Measurements from ENCODE around the gene PRDM7. TPM values are rescaled to one million over a fixed set of nuclear protein-coding genes. Genes with fewer than 3 reads are reported as not detected.
"Not testable (repeated sequence)": the region's sequence is repeated elsewhere in the genome, so short reads cannot be mapped to it uniquely, and the experiment has no call there.

Gene PRDM7
- not detected for total RNA-seq
- long read RNA-seq, donor 1 = 0 reads
- long read RNA-seq, donor 2 = 0 reads

DNA sequence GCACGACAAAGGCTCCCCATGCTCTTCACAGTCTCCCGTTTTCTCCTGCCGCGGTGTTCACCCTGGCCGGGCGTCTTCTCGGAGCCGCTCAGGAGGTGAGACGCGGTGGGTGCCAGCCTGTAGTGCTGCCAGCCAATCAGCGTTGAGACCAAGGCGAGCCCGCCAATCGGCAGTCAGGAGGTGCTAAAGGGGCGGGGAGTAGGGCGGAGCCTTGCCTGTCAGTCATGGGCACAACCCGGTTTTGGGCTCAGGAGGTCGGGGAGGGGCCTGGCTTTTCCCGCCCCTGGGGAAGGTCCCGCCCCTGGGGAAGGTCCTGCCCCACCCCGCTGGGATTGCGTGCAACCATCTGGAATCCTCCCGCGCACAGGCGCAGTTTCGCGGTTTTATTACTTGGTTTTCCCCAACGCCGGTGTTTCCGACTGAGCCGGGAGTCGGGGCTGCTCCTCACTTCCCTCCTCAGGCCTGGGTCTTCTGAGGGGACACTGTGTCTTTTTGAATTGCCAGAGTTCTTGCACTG is at the start of gene PRDM7:
TSS of gene PRDM7 (minus strand) at position 92 of the 517 bp plus-strand sequence. CDS start 1,421 bp downstream, outside the sequence.
- peaks cover 12% of the 10 kb centered on the region for H3K4me1 ChIP-seq (ENCODE audit: low read depth)
- ATAC-seq (peak; percentile 95), DNase-seq (peak; percentile 96 to 99 (median 97))
- TF ChIP-seq, protein P1, sequence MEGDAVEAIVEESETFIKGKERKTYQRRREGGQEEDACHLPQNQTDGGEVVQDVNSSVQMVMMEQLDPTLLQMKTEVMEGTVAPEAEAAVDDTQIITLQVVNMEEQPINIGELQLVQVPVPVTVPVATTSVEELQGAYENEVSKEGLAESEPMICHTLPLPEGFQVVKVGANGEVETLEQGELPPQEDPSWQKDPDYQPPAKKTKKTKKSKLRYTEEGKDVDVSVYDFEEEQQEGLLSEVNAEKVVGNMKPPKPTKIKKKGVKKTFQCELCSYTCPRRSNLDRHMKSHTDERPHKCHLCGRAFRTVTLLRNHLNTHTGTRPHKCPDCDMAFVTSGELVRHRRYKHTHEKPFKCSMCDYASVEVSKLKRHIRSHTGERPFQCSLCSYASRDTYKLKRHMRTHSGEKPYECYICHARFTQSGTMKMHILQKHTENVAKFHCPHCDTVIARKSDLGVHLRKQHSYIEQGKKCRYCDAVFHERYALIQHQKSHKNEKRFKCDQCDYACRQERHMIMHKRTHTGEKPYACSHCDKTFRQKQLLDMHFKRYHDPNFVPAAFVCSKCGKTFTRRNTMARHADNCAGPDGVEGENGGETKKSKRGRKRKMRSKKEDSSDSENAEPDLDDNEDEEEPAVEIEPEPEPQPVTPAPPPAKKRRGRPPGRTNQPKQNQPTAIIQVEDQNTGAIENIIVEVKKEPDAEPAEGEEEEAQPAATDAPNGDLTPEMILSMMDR (IDR thresholded peaks at IDR 0.05) = no peak
- H3K9me3 ChIP-seq = no peaks in the 10 kb centered on the region
- H3K36me3 ChIP-seq (ENCODE audit: low read depth) = no peaks in the 10 kb centered on the region
- peak within 1 kb of the TSS; percentile 1 for H3K4me3 ChIP-seq
- intact Hi-C loops (cut with DNase I, micrococcal nuclease) = no loop called here

DNA sequence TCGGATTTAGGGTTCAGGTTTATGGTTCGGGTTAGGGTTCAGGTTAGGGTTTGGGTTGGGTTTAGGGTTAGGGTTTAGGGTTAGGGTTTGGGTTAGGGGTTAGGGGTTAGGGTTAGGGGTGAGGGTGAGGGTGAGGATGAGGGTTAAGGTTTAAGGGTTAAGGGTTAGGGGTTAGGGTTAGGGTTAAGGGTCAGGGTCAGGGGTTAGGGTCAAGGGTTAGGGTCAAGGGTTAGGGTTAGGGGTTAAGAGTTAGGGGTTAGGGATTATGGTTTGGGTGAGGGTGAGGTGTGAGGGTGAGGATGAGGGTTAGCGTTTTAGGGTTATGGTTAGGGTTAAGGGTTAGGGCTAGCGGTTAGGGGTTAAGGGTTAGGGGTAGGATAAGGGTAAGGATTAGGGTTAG is 44.7 kb upstream of the PRDM7 start:
- H3K4me1 ChIP-seq (ENCODE audit: low read depth); intact Hi-C loops (cut with DNase I, micrococcal nuclease); H3K9me3 ChIP-seq; ATAC-seq; H3K4me3 ChIP-seq; DNase-seq; H3K36me3 ChIP-seq (ENCODE audit: low read depth): not testable (repeated sequence)

DNA sequence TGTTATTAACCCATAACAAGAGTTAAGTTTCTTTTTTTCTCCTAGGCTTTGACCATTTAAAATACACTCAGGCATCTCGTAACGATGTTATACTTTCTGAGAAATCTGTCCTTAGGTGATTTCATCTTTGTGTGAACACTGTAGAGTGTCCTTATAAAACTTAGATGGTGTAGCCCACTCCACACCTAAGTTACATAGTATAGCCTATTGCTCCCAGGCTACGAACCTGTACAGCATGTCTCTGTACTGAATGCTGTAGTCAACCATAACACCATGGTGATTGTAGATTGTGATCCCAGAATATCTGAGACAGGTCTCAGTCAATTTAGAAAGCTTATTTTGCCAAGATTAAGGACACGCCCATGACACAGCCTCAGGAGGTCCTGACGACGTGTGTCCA is 30.5 kb upstream of the PRDM7 start:
- H3K4me3 ChIP-seq; H3K4me1 ChIP-seq (ENCODE audit: low read depth); H3K9me3 ChIP-seq; H3K36me3 ChIP-seq (ENCODE audit: low read depth); ATAC-seq; DNase-seq; intact Hi-C loops (cut with DNase I, micrococcal nuclease): not testable (repeated sequence)

DNA sequence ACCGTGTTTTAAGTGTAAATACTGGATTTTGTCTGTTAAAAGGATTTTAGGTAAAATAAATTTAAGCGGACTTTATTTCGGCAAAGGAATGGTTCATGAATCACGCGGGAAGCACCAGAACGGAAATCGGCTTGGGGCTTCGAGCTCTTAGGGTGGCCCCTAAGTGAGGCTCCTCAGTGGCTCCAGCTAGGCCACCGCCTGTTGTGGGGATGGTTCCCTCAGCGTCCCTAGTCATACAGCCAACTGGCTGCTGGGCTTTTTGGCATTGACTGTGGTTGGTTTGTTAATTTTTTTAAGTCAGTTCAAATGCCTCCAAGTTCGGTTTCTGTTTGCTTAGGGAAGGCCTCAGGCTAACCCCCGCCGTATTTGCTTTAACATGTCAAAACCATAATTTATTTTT is 29.9 kb upstream of the PRDM7 start:
- DNase-seq; H3K36me3 ChIP-seq (ENCODE audit: low read depth); H3K4me1 ChIP-seq (ENCODE audit: low read depth); ATAC-seq; intact Hi-C loops (cut with DNase I, micrococcal nuclease); H3K4me3 ChIP-seq; H3K9me3 ChIP-seq: not testable (repeated sequence)

DNA sequence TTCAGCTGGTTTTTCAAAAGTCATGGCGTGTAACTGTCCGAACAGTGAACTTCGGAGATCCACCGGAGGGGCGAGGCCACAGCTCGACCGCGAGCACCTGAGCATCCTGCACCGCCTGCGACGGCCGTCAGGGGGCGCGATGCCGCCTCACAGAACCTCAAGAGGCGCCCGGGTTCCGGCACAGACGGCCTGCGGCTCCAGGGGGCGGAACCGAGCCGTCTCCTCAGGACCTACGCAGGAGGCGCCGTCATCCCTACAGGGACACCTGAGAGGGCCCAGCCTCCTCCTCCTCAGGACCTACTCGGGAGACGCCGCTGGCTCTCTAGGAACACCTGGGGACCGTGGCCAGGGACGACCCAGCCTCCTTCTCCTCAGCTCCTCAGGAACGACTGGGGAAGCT is 29.1 kb upstream of the PRDM7 start:
- H3K9me3 ChIP-seq; H3K4me1 ChIP-seq (ENCODE audit: low read depth); intact Hi-C loops (cut with DNase I, micrococcal nuclease); H3K4me3 ChIP-seq; H3K36me3 ChIP-seq (ENCODE audit: low read depth): not testable (repeated sequence)
- peak; percentile 32 to 59 (median 33) for DNase-seq
- peak; percentile 60 for ATAC-seq

DNA sequence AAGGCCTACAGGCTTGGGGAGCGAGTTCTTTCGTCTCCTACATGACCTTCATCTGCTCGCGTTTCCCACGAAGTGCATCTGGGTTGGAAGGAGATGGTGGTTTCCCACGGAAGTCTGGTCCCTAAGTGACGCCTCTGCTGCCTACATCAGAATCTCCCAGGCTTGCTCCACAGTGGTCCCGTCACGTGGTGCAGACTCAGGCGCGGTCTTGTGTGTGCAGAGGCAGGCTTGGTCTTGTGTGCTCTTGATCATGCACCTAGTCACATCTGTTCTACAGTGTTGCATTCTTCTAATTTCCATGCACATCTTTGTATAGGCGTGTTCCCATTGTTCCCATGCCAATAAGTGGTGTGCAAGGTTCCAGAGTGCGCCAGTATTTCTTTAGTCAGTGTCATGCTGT is 27.6 kb upstream of the PRDM7 start:
- H3K4me3 ChIP-seq; H3K9me3 ChIP-seq; ATAC-seq; H3K36me3 ChIP-seq (ENCODE audit: low read depth); intact Hi-C loops (cut with DNase I, micrococcal nuclease); H3K4me1 ChIP-seq (ENCODE audit: low read depth): not testable (repeated sequence)
- peak in 1 of 3 donors; percentile 22 for DNase-seq

DNA sequence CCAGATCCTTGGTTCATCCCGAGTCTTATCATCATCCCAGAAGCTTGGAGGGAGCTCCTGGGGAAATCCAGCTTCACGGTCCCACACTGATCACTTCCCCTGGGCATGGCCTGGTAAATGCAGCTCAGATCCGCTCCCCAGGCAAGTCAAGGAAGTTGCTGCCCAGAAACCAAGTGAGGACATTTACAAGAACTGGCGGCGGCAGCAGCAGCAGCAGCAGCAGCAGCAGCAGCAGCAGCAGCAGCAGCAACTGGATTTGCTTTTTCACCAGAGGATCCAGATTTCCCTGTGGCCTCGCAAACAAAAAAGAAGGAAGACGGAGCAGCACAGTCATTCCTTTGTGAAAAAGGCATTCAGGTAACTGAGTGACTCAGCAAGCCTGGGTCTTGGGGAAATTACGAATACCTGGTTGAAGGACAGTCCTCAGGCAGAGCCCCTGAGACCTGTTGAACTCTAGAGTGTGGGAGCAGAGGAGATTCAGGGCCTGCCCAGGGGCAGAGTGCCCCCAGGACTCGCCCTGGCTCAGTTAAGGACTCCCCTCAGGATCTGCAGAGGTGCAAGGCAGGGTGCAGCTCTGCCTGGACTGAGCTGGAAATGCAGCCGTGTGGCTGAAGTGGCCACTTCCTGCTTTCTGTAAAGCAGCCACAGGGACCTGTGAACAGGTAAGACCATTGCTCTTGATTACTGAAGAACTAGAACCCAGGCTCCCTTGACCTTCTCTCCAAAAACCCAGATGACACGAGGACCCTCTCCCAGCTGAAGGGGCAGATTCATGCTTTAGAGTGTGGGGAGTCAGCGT is 25.2 kb upstream of the PRDM7 start:
- H3K4me3 ChIP-seq; H3K9me3 ChIP-seq; H3K36me3 ChIP-seq (ENCODE audit: low read depth); DNase-seq; H3K4me1 ChIP-seq (ENCODE audit: low read depth); intact Hi-C loops (cut with DNase I, micrococcal nuclease): not testable (repeated sequence)
- peak; percentile 29 for ATAC-seq

DNA sequence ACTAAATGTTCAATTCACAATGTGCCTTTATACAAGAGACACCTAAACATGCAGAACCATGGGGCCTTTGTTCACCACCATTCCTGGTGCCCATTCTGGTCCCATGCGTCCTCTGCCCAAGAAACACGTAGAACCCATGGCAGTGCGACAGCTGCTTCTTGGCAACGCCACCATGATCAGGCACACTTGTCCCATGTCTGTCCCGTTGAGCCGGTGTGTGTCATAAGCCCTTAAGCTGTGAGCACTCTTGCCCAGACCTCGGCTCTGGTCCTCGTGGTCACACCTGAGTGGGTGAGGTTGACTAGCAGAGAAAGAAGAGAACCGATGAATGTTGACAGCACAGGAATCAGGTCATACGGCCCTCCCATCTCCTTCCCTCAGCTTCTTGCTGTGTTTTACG is 24.2 kb upstream of the PRDM7 start:
- H3K4me1 ChIP-seq (ENCODE audit: low read depth); H3K4me3 ChIP-seq; H3K9me3 ChIP-seq; intact Hi-C loops (cut with DNase I, micrococcal nuclease); ATAC-seq; H3K36me3 ChIP-seq (ENCODE audit: low read depth): not testable (repeated sequence)
- DNase-seq = peak in 1 of 3 donors; percentile 36

DNA sequence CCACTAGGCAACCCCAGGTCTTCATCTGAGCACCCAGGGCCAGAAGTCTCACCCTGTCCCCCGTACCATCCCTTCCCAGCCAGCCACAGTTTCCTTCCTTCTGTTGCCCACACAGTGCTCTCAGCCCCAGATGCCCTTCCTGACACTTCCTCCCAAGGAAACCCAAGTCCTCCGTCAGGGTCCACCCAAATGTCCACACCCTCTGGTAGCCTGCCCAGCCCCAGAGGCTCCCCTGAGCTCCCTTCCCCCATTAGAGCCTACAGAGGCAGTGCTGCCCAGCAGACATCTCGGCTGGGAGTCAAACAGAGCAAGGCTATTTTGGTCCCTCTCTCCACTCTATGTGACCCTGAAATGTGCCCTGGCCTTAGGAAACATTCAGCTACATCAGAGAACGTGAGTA is 23.7 kb upstream of the PRDM7 start:
- peak; percentile 35 for ATAC-seq
- intact Hi-C loops (cut with DNase I, micrococcal nuclease); DNase-seq; H3K4me1 ChIP-seq (ENCODE audit: low read depth); H3K4me3 ChIP-seq; H3K9me3 ChIP-seq; H3K36me3 ChIP-seq (ENCODE audit: low read depth): not testable (repeated sequence)

DNA sequence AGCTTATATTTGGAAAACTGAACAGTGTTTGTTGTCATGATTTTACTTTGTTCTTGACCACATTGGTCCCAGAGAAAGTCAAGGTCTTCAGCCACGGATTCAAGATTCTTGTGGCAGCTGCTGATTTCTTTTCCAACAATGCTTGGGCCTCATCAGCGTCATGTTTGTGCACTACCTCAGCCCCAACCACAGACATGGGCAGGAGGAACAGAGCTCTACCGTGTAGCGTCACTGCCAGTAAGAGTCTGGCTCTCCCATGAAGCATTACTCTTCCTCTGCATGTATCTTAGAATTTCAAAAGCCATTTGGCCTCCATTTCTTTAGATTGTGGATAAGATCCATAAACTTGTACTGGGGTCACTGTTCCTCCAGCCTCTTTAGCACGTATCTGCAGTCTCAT is 23.1 kb upstream of the PRDM7 start:
- H3K36me3 ChIP-seq (ENCODE audit: low read depth); H3K9me3 ChIP-seq; intact Hi-C loops (cut with DNase I, micrococcal nuclease); H3K4me1 ChIP-seq (ENCODE audit: low read depth); DNase-seq; H3K4me3 ChIP-seq: not testable (repeated sequence)
- peak; percentile 30 for ATAC-seq

DNA sequence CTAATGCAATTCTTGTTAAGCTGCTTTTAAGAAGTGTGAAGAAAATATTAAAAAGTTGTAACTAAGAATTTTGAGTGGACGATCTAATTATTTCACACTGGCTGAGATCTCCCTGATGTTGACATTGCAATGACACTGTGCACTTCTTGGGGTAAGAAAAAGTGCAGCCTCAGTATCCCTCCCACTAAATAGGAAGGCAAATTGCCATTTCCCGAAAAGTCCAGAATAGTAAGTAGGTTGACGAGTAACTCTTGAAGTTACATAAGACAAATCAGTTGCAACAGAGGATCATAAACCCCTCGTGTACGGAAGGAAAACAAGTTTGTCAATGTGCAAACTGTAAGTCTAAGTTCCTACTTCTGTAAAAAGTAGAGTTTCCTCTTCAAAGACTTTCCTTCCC is 21.8 kb upstream of the PRDM7 start:
- ATAC-seq = peak; percentile 26
- intact Hi-C loops (cut with DNase I, micrococcal nuclease) = not testable (repeated sequence)

DNA sequence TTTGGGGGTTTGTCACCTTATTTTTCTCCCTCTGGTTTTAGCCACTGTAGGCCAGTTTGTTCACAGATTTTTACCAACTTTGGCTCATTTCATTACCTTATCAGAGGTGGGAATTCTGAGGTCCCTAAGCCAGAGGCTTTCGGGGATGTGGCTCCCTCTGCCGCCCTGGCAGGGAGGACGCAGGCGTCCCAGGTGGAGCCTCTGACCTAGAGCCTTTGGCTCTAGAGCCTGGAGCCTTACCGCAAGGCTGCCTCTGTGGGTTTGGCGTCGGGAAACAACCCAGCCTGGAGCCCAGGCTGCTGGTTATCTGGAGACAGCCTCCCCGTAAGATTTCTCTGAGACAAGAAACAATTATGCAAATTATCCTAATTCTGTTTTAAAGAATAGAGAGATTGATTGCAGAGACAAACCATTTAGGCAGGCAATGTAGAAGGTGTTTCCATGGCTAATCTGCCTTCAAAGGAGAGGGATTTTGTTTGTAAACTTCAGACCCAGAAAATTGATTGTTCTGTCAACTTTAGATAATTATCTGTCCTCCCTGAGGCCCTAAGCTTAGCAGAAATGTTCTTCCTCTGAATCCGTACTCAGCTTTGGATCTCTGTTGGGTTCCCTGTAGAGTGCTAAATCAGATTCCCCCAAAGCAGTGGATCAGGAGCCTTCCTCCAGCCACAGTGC is 20.0 kb upstream of the PRDM7 start:
- H3K9me3 ChIP-seq; H3K4me3 ChIP-seq; intact Hi-C loops (cut with DNase I, micrococcal nuclease); H3K4me1 ChIP-seq (ENCODE audit: low read depth); H3K36me3 ChIP-seq (ENCODE audit: low read depth); DNase-seq; ATAC-seq: not testable (repeated sequence)

More for the DNA sequence above, 21.8 kb upstream of the PRDM7 start:
- H3K9me3 ChIP-seq; H3K36me3 ChIP-seq (ENCODE audit: low read depth); H3K4me1 ChIP-seq (ENCODE audit: low read depth); DNase-seq; H3K4me3 ChIP-seq: not testable (repeated sequence)

DNA sequence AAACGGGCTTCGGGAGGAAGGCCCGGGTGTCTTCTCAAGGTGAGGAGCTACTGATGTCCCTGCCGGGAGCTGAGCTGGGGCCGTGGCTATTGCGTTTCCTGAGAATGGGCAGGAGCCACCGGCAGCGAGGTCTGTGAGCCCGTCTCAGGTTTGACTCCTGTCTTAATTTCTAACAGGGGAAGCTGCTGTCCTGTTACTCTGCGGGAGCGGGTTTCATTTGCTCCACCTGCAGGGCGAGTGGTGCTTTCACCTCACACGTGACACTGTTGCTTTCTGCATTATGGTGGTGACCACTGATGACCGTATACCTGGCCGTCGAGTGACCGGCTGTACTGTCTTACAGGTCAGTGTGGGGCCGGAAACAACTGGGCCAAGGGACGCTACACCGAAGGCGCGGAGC is 17.7 kb upstream of the PRDM7 start:
- intact Hi-C loops (cut with DNase I, micrococcal nuclease); H3K36me3 ChIP-seq (ENCODE audit: low read depth); ATAC-seq; H3K9me3 ChIP-seq; H3K4me3 ChIP-seq; DNase-seq; H3K4me1 ChIP-seq (ENCODE audit: low read depth): not testable (repeated sequence)
